Activated naive CD8-positive, alpha-beta T cell treated with anti-CD3 and anti-CD28 coated beads, Interleukin-2, amount 50 U/mL, for 16 hours (primary cell): ENCODE data around the gene NUP98.

Experiments used
- DNase-seq: peaks from one replicate; pipeline ENCODE4 v3.0.0-alpha.2; 2020; ENCODE audit warnings: low read depth, low spot score

Gene NUP98

GRCh38 chr11:3797329-3798090 is at the start of gene NUP98:
NUP98 (minus strand) TSS chr11:3797554; CDS start chr11:3782117, 15,437 bp downstream.
- peak; percentile 100 for DNase-seq

DNA sequence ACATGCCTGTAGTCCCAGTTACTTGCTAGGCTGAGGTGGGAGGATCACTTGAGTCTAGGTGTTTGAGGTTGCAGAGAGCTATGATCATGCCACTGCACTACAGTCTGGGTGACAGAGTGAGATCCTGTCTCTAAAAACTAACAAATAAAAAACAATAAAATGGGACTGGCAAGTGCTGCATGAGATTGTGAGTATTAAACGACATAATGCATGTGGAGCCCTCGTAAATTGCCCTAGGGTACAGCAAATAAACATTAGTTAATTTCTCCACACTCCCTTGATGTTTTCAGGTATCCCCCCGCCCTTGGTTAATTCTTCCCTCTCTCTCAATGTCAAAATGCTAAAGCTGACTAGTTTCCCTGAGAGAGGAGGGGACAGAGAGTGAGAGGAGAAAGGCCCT is 48.3 kb upstream of the NUP98 start:
- DNase-seq: no peak

DNA sequence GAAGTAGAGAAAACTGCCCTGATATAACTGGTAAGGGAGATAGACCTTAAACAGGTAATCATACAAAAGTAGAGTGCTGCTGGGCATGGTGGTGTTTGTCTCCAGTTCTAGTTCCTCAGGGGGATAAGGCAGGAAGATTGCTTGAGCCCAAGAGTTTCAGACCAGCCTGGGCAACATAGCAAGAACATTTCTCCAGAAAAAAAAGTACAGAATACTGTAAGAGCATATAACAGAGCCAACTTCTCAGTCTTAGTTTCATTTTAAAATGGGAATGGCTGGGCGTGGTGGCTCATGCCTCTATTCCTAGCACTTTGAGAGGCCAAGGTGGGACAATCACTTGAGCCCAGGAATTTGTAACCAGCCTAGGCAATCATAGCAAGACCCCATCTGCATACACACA is 47.9 kb upstream of the NUP98 start:
- DNase-seq: no peak

GRCh38 chr11:3843326-3843725 is 46.0 kb upstream of the NUP98 start:
- DNase-seq: no peak

DNA sequence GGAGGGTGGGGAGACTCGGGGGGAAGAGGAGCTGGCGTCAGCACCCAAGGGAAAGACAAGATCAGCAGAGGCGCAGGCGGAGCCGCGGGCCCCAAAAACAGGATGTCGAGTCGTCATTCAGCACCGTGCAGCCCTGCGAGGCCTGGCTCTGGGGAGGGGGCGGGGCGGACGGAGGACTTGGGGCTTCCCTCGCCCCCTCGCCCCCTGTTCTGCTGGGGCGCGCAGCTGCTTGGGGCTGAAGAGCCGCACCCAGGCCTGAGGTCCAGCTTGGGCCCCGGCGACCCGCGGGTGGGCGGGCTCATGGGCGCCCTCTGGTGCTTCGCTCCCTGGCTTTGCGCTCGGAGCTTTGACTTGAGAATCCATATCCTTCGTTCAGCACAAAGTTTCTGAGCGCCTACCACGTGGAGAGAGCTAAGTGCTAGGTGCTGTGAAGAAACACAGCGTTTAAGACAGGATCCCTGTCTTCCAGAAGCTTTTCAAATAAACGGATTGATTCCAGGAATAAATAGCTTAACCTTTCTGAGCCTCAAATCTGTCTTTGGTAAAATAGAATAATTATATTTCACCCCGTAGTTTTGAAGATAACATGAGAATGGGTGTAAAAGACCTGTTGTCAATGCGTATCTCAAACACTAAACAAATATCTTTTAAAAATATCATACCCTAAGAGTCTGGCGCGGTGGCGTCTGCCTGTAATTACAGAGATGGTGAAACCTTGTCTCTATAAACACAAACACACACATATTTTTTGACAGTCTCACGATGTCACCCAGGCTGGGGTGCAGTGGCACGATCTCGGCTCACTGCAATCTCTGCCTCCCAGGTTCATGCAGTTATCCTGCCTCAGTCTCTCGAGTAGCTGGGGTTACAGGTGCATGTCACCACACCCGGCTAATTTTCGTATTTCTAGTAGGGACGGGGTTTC is 44.3 kb upstream of the NUP98 start:
- DNase-seq: peak; percentile 88

GRCh38 chr11:3840870-3841425 is 43.6 kb upstream of the NUP98 start, which contains the start of gene RHOG:
RHOG (minus strand) TSS chr11:3840959; CDS start chr11:3828138, 12,821 bp downstream.
- peak; percentile 26 for DNase-seq

- DNase-seq: no peak
These were observed 42.9 kb upstream of the NUP98 start for GRCh38 chr11:3840004-3840869.

DNA sequence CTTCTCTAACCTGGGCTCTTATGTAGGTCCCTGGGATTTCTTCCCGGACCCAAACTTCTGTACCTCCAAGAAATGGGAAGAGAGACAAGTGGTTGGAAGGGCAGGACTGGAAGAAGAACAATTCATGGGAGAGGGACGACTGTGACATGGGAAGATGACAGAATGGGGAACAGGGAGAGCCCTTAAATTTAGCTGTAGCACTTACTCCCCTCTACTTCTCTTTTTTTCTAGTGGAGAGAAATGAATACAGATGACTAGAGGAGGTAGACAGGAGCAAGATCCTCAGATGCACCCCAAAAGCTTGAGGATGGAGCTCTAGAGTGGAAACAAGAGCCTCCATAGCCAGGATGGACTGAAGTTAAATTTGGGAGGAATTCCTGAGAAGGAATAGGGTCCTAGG is 41.1 kb upstream of the NUP98 start:
- DNase-seq: no peak

- DNase-seq: no peak
These were observed 40.4 kb upstream of the NUP98 start for GRCh38 chr11:3837793-3838192.

DNA sequence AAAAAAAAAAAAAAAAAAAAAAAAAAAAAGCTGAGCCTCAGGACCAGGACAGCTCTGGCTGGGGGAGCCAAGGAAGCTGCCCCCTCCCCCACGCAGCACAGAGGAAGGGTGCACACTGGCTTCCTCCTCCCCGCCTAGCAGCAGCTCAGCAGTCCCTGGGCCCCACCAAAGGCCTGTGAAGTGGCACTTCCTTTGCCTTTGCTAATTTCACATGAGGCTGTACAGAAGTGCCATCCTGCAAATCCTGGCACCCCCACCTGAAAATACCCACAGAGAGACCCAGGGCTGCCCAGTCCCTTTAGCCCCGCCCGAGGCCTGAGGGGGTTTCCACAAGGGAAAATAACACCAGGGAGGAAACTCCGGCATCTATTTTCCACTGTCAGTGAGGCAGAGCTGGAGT is 39.5 kb upstream of the NUP98 start:
- DNase-seq: no peak

GRCh38 chr11:3835751-3836150 is 38.4 kb upstream of the NUP98 start:
- DNase-seq: no peak

DNA sequence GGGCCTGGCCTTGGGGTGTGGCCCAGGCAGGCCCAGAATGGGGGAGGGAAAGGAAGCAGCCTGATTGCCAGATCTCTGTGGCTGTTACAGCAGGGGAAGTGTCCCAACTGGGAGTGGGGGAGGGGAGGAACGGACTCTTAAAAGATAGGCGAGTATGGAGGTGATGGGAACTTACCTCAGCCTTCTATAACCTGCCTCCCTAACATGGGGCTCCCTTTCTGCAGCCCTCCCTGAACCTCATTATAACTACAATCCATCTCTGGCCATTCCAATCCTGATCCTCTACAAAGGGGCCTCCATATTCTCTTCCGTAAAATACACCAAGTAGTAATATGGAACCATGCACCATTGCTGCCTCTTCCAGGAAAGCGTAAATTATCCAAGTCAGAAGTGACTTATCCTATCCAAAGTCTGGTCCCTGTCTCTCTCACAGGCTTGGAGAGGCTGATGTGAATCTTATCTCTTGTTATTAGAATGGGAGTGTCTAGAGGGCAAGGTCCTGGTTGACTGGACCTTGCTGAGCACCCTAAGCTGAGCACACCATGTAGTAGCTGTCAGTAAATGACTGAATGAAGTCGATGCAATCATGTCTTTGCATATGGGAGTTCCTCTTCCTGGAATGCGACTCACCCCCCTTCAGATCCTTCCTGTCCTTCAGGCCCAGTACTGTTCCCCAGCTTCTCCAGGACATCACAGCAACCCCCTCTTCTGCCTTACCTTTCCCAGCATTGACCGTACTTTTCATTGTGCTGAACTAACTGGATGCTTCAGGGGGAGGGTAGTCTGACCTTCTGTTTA is 37.5 kb upstream of the NUP98 start:
- no peak for DNase-seq

DNA sequence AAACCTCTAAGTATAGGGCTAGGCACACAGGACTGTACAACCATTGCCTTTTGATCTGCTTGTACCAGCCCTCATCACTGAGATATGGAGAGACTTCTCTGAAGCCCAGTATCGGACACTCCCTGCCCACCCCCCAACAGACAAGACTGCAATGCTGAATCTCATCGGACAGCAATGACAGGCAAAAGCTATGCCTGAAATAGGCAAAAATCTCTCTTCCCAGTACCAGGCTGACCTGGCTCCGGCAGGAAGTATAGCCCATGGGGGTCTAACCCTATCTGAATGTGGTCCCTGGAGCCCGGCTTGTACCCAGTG is 37.0 kb upstream of the NUP98 start:
- DNase-seq: no peak

DNA sequence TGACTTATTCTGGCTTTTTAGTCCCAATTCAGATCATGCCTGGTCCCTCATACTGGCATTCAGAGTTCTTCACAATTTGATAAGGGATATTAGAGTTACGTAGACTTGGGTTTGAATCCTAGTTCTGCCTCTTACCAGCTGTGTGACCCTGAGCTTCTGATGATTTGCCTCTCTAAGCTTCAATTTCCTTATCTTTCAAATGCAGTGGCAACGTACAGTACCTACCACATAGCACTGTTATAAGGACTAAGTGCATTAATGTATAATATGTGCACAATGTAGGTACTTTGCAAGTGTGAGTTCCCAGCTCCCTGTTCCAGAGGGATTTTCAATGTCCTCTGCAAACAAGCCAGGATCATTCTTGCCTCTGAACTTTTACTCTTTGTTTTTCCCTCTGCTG is 36.1 kb upstream of the NUP98 start:
- no peak for DNase-seq

DNA sequence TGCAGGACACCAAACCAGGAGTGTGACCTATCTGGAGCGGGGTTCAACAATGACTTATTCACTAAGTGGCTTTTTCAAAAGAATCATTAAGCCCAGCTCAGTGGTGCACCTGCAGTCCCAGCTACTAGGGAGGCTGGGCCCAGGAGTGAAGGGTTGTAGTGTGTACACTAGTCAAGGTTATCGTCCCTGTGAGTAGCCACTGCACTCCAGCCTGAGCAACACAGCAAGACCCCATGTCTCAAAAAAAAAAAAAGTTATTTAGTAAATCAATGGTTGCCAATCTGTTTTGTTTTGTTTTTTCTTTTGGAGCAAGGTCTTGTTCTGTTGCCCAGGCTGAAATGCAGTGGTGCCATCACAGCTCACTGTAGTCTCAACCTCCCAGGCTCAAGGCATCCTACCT is 35.5 kb upstream of the NUP98 start:
- no peak for DNase-seq

- DNase-seq: no peak
These were observed 34.3 kb upstream of the NUP98 start for GRCh38 chr11:3831378-3832239.

DNA sequence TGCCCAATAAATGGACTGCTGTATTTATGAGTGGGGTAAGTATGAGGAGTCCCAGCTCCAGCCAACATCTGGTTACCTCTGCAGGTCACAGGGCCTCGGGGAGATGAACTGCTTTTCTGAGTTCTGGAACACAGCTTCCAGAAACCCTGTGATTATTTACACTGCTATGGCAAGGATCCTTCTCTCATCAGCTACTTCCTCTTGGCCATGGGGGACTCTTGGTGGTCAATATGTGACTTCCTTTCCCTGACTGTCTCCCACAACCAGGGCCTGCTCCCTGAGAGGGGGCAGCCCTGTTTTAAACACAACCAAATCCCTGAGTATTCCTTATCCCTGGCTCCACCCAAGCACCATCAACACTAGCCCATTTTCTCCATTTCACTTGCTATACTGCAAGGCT is 33.4 kb upstream of the NUP98 start:
- DNase-seq: no peak

DNA sequence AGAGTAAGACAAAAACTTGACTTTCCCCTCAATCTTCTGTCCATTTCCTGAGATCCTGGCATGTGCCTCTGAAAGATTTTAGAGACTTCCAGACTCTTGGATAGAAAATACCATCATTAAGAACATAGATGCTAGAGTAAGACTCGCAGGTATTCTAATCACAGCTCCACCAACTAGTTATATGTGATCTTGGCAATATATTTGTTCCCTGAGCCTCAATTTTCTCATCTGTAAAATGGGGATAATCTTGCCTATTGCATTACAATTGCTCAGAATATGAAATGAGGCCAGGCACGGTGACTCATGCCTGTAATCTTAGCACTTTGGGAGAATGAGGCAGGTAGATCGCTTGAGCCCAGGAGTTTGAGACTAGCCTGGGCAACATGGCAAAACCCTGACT is 32.7 kb upstream of the NUP98 start:
- no peak for DNase-seq

DNA sequence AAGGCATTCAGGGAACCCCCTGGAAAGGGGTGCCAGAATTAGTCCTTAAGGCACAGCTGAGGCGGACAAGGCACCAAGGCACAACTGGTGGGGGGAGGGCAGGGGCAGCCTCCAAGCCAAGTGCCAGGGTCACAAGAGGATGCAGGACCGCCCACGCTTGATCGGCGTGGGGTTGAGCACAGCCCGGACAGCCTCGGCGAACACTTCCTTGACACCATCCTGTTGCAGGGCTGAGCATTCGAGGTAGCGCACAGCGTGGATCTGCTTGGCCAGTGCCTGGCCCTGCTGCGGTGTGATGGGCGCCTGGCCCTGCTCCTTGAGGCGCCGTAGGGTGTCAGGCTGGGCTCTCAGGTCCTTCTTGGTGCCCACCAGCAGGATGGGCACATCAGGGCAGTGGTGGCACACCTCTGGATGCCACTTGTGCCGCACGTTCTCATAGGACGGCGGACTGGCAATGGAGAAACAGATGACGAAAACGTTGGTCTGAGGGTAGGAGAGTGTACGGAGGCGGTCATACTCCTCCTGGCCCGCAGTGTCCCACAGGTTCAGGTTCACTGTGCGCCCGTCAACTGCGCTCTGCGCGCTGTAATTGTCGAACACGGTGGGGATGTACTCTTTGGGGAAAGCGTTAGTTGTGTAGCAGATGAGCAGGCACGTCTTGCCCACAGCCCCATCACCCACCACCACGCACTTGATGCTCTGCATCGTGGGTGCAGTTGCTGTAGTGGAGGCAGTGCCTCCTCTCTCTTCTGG is 30.3 kb upstream of the NUP98 start:
- DNase-seq: no peak
